ENCODE results near the gene TMEM270. TPM values are rescaled to one million over a fixed set of nuclear protein-coding genes. Genes with fewer than 3 reads are reported as not detected.

Gene TMEM270
- total RNA-seq, 3 donors from 2014 or later, result not detected

DNA sequence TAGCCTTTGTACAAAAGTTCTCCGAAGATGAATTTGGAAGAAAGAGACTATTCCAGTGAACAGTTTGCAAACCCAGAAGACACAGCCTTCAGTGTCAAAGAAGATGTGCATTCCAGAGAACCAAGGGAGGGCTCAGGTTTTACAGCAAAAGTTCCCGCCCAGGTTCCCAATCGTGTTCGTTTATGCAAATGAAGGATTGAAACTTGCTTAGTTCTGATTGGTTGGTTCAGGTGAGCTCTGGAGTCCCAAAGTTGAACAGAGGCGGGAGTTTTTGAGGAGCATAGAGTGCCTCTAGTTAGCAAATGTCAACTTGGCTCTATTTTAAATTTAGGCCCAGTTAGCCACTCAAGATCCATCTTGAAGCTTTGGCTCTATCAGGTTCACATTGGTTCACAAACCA is 51.3 kb downstream of the TMEM270 start:
- intact Hi-C loops (cut with DNase I, micrococcal nuclease), result no loop called here
- Histone ChIP-seq H3K36me3 (ENCODE audit: low read depth) (no peaks in the 10 kb centered on the region), H3K9me3 (no peaks in the 10 kb centered on the region), H3K4me1 (ENCODE audit: low read depth) (no peaks in the 10 kb centered on the region), H3K4me3 (no peak overlapping the region)
- TF ChIP-seq, protein P1, sequence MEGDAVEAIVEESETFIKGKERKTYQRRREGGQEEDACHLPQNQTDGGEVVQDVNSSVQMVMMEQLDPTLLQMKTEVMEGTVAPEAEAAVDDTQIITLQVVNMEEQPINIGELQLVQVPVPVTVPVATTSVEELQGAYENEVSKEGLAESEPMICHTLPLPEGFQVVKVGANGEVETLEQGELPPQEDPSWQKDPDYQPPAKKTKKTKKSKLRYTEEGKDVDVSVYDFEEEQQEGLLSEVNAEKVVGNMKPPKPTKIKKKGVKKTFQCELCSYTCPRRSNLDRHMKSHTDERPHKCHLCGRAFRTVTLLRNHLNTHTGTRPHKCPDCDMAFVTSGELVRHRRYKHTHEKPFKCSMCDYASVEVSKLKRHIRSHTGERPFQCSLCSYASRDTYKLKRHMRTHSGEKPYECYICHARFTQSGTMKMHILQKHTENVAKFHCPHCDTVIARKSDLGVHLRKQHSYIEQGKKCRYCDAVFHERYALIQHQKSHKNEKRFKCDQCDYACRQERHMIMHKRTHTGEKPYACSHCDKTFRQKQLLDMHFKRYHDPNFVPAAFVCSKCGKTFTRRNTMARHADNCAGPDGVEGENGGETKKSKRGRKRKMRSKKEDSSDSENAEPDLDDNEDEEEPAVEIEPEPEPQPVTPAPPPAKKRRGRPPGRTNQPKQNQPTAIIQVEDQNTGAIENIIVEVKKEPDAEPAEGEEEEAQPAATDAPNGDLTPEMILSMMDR (IDR thresholded peaks at IDR 0.05), result no peak
- ATAC-seq (no peak), DNase-seq (no peak)

Other genes with a start within 250 kb of the TMEM270 start
- gene MLXIPL, start 236.6 kb upstream of the TMEM270 start, total RNA-seq, result 10 to 100 TPM; 13.3 to 18.0 (median 15.1) TPM
- gene VPS37D, start 193.3 kb upstream of the TMEM270 start, total RNA-seq, result 1 to 10 TPM in 1 of 3 donors, under 1 TPM in 1, not detected in 1; 0.48 to 3.3 TPM
- gene DNAJC30, start 177.7 kb upstream of the TMEM270 start, total RNA-seq, result 10 to 100 TPM in 2 of 3 donors, 1 to 10 TPM in 1; 8.7 to 10.5 (median 10.2) TPM
- gene BUD23, start 177.6 kb upstream of the TMEM270 start, total RNA-seq, result 10 to 100 TPM; 38.4 to 61.2 (median 43.0) TPM
- gene STX1A, start 141.5 kb upstream of the TMEM270 start, total RNA-seq, result 10 to 100 TPM in 1 of 3 donors, 1 to 10 TPM in 2; 5.2 to 23.9 (median 6.1) TPM
- gene ABHD11, start 122.4 kb upstream of the TMEM270 start, total RNA-seq, result 100 to 1,000 TPM in 1 of 3 donors, 10 to 100 TPM in 2; 55.3 to 115 (median 97.3) TPM
- 100 to 1,000 TPM; 229 to 621 (median 534) TPM for gene CLDN3, start 90.9 kb upstream of the TMEM270 start, total RNA-seq
- gene CLDN4, start 30.2 kb upstream of the TMEM270 start, total RNA-seq, result 1,000 to 10,000 TPM in 2 of 3 donors, 100 to 1,000 TPM in 1; 450 to 1,208 (median 1,043) TPM
- gene METTL27, start 18.6 kb upstream of the TMEM270 start, total RNA-seq, result 1 to 10 TPM; 1.6 to 4.6 (median 2.4) TPM
- gene ELN, start 167.0 kb downstream of the TMEM270 start, total RNA-seq, result 10 to 100 TPM in 2 of 3 donors, 1 to 10 TPM in 1; 5.0 to 43.4 (median 20.5) TPM
- 10 to 100 TPM; 12.0 to 15.6 (median 12.1) TPM for gene LIMK1, start 222.6 kb downstream of the TMEM270 start, total RNA-seq

All from mucosa of descending colon (tissue), 3 donors.